A673 (cell line): ENCODE results near the gene GGCT.

Source experiments
- EZH2 ChIP-seq: fragments of 200-600 bp; sonication (generic); IDR thresholded peaks from 2 replicates; pipeline ENCODE4 v1.6.1; 2017; ENCODE audit warnings: borderline replicate concordance, low read depth, mild to moderate bottlenecking, mixed read lengths, antibody characterized with exemption, low read length; ENCODE audit not compliant: poor library complexity, severe bottlenecking
- TF ChIP-seq, protein P1 (sequence below): fragments of 300-800, 200-600 bp; sonication (generic); conservative IDR thresholded peaks from 2 replicates; pipeline ENCODE4 v1.5.1; 2017; ENCODE audit warnings: low read depth, mild to moderate bottlenecking, antibody characterized with exemption, low read length, moderate library complexity, mixed read lengths

DNA sequence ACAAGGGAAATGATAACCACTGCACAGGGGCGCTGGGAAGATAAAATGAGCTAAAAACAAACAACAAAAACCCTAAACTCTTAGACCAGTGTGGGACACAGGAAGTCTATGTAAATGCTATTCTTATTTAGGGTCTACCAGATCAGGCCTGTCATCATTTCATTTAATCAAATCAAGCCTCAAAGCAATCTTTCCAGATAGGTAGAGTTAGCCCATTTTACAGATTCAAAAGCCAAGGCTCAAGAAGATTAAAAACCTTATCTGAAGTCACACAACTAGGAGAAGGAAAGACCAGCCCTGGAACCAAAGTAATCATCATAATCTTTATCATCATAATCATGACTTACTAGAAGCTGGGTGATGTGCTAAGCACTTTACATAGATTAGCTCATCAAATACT, 30.7 kb downstream of the GGCT start:
- TF ChIP-seq, protein P1, sequence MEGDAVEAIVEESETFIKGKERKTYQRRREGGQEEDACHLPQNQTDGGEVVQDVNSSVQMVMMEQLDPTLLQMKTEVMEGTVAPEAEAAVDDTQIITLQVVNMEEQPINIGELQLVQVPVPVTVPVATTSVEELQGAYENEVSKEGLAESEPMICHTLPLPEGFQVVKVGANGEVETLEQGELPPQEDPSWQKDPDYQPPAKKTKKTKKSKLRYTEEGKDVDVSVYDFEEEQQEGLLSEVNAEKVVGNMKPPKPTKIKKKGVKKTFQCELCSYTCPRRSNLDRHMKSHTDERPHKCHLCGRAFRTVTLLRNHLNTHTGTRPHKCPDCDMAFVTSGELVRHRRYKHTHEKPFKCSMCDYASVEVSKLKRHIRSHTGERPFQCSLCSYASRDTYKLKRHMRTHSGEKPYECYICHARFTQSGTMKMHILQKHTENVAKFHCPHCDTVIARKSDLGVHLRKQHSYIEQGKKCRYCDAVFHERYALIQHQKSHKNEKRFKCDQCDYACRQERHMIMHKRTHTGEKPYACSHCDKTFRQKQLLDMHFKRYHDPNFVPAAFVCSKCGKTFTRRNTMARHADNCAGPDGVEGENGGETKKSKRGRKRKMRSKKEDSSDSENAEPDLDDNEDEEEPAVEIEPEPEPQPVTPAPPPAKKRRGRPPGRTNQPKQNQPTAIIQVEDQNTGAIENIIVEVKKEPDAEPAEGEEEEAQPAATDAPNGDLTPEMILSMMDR: no peak
- no peak for TF ChIP-seq EZH2
